ENCODE measurements around the gene NTN5. TPM values are rescaled to one million over a fixed set of nuclear protein-coding genes. Genes with fewer than 3 reads are reported as not detected.

Gene NTN5
- total RNA-seq, 1 experiment from 2014 or later, result 0.55 TPM

GRCh38 chr19:48678201-48678600, 5.4 kb upstream of the NTN5 start:
- Histone ChIP-seq H3K27me3 (ENCODE audit: insufficient read depth, low read length) (no peaks in the 10 kb centered on the region), H3K9ac (ENCODE audit: extremely low read depth, insufficient read length, low read length) (no peak overlapping the region), H3K9me3 (ENCODE audit: control insufficient read depth, low read depth, low read length) (no peaks in the 10 kb centered on the region), H2BK15ac (ENCODE audit: low read depth, low read length) (no peak overlapping the region), H3K23me2 (ENCODE audit: insufficient read length, low read depth, low read length, poor library complexity, severe bottlenecking) (no peaks in the 10 kb centered on the region), H3K4me1 (ENCODE audit: insufficient read depth, low read length) (no peaks in the 10 kb centered on the region; the same call in 1 of the 2 replicates), H3K4me2 (ENCODE audit: insufficient read depth, insufficient read length, low read length) (no peak overlapping the region), H4K20me1 (ENCODE audit: control insufficient read depth, insufficient read depth, insufficient read length) (no peaks in the 10 kb centered on the region), H3T11ph (ENCODE audit: low read length) (no peak overlapping the region), H4K91ac (ENCODE audit: insufficient read length, low read depth, low read length) (no peak overlapping the region), H2AK5ac (ENCODE audit: insufficient read length, low read length) (no peak overlapping the region), H2BK12ac (ENCODE audit: insufficient read length, low read depth, low read length) (no peak overlapping the region), H3K23ac (ENCODE audit: insufficient read length, low read depth, low read length) (no peak overlapping the region), H3K4ac (ENCODE audit: low read depth, low read length) (no peak overlapping the region), H2BK120ac (ENCODE audit: low read depth, low read length, poor library complexity, severe bottlenecking) (no peak overlapping the region), H3K27ac (ENCODE audit: insufficient read length, low read depth, low read length) (no peak overlapping the region), H4K5ac (ENCODE audit: insufficient read length, low read depth, low read length) (no peak overlapping the region), H3K18ac (ENCODE audit: insufficient read length, low read depth, low read length) (no peak overlapping the region), H4K8ac (replicated peaks; ENCODE audit: insufficient read length, low read depth, low read length) (no peak overlapping the region), H2AFZ (ENCODE audit: low read length) (no peak overlapping the region), H3K14ac (ENCODE audit: insufficient read depth, low read length) (no peak overlapping the region), H3K79me2 (ENCODE audit: insufficient read depth, low read length) (no peaks in the 10 kb centered on the region), H3K56ac (ENCODE audit: insufficient read length, low read depth, low read length) (no peak overlapping the region), H3K79me1 (ENCODE audit: insufficient read depth, low read depth, low read length, poor library complexity, severe bottlenecking) (no peaks in the 10 kb centered on the region), H2BK5ac (ENCODE audit: insufficient read length, low read length) (no peak overlapping the region), H2BK20ac (ENCODE audit: low read depth, low read length, poor library complexity, severe bottlenecking) (no peak overlapping the region)
- Mint-ChIP-seq H3K4me1 (peaks cover 23 to 26% of the 10 kb centered on the region in 2 experiments), H3K9me3 (no peaks in the 10 kb centered on the region), H3K27ac (no peak overlapping the region), H3K4me3 (no peak overlapping the region), H3K36me3 (ENCODE audit: insufficient read depth in 1 of 3, low read depth in 3 of 3) (no peaks in the 10 kb centered on the region), H3K27me3 (ENCODE audit: low read depth) (peaks cover 7% of the 10 kb centered on the region)
- no peak for TF ChIP-seq CTCF (conservative IDR thresholded peaks at IDR 0.05)
- DNase-seq, result no peak
- no CpG with 5 or more reads among the region's 4 CpGs for WGBS (ENCODE audit: extremely low coverage, insufficient read length, low lambda C conversion rate)
